ENCODE results near the gene ZNF397.
"Not testable (repeated sequence)": the region's sequence is repeated elsewhere in the genome, so short reads cannot be mapped to it uniquely, and the experiment has no call there.

Gene ZNF397

DNA sequence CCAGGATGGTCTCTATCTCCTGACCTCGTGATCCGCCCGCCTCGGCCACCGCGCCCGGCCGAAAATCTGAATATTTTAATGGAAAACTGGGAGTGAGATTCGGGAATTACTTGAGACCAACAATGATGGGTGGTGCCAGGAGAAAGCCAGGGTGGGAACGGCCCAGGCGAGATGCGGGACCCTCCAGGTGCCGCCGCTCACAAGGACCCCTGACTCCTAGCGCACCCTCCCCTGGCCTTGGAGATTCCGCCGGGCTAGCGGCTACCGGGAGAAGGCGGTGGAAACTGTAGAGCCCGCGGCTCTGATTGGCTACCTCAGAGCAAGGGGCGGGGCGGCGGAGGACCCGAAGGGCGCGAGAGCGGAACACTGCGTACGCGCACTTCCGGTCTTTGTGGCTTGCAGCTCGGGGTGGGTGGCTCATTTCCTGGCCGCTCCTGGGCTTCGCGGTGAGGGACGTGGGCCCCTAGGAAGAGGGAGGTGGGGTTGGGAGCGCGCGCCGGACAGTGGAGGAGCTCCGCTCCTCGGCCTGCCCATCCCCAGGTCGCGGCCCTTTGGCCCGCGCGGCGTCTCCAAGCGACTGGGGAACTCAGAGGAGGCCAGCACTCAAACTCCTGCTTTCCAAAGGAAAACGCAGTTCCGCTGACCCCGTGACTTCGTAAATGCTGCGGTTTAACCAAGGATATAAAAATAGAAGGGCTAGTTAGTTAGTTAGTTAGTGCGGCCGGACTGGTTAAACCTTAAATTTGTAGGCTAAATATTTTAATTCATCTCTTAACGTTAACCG lies at the start of gene ZNF397:
ZNF397 (plus strand) TSS at position 371 of the 784 bp plus-strand sequence. CDS start 1,437 bp downstream, outside the sequence.
- peak; percentile 97 for DNase-seq

DNA sequence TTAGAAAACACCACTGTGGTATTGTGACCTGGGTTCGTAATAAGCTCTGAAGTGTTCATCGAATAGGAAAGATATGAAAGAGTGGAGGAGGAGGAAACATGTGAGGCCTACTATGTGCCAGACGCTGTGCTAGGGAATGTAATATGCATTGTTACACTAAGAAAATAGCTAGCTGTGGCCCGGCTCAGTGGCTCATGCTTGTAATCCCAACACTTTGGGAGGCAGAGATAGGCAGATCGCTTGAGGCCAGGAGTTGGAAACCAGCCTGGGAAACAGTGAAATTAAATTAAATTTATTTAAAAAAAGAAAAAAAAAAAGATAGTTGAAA lies 49.2 kb upstream of the ZNF397 start:
- DNase-seq, result no peak

DNA sequence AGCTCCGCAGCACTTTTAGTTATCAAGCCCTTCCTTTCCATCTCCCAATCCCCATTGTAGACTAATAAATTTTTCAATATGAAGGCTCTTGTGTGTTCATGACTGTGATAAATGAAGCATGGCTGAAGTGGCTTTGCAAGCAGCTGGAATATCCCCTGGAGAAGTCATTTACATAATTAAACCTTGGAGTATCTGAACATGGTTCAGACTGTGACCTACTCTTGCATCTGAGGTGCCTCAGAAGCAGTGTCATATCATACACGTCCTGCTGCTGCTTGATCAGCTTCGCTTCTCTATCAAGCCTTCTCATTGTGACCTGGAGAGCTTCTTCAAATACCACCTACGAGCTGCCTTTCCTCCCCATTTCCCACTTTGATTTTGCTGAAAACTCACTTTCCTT lies 48.4 kb upstream of the ZNF397 start:
- peak; percentile 74 for DNase-seq

DNA sequence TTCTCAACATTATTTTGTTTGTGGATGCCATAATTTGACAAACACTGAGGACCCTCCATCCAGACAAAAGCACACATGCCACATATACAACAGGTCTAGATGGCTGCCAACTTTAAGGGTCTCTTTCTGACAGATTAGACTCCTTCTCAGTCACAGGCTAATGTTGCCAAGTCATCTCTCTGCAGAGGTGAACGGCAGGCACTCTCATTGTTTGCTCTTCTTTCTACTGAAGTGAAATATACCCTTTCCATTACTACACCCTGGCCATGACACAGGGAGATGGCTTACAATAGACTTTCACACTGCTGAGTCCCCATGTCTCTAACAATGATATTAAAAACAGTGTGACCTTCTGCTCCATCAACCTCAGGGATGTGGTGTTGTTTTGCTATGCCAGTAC lies 47.5 kb upstream of the ZNF397 start:
- DNase-seq, result peak; percentile 20

DNA sequence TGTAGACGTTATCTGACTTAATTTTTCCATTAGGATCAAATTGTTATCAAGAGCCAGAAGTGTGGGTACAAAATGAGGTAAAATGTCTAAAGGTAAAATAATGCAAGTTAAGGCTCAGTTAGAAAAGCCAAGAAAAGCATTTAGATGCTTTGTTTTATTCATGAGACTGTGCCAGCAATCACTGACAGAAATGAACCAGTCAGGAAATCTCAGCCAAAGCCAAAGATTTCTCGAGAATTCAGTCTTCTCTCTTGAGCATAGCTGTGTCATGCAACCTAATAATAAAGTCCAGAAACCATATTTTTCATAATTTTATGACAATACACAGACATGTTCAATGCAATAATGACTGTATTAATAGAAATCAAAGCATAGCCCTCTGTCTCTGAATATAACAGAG lies 43.5 kb upstream of the ZNF397 start:
- no peak for DNase-seq

DNA sequence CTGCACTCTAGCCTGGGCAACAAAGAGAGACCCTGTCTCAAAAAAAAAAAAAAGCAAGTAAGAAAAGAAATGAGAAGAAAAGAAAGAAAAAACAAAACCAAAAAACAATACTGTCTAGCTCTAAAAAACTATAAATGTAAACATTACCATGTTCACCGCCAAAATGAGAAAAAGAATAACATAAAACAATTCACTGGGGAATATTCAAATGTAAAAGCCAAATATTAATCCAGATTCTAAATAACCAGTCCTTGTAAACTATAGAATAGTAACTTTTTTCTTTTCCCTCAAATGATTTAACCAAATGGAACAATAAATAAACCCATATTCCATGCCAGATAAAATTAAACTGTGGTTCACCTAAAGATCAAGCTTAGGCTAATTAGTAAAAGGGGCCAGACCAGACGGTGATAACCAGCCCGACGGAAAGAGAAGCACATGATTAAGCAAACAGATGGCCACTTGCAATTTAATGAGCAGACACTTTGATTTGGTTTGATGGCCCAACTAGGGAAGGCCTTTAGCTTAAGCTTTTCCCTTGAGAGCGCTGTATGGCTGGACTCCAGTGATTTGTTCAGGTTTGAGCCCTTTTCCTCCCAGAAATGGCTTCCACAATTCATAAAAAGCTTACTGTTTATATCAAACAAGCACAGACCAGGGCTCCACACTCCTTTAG lies 39.4 kb upstream of the ZNF397 start:
- peak; percentile 25 for DNase-seq

DNA sequence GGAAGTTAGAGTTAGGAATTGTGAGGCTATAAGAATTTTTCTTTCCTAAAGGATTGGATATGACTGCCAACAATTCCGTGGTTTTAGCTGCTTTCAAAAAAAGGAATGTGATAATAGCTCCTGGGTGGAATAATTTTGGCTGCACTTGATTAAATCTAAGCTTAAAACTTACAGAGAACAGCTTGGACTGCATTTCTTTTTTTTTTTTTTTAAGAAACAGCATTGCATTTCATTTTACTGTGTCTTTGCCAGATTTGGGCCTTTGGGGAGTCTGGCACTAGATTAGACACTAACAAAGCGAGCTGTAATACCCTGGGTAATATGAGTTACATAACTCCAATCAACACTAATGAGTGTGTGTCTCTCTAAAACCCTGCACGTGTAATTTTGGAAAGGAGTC lies 37.8 kb upstream of the ZNF397 start:
- no peak for DNase-seq

DNA sequence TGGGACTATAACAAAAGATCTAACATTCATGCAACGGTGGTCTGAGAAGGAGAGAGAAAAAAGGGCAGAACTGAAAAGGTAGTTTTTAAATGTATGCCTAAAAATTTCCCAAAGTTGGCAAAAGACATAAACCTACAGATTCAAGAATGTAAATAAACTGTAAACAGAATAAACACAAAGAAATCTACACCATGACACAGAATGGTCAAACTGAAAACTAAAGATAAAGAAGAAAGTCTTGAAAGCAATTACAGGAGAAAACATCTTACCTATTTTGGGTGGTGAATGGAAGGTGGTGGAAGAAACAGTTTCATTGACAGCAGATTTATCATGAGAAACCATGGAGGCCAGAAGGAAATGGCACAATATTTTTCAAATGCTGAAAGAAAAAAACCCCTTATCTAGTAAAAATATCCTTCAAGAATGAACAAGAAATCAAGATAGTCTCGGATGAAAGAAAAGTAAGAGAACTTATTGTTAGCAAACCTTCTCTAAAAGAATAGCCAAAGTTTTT lies 35.6 kb upstream of the ZNF397 start:
- no peak for DNase-seq

DNA sequence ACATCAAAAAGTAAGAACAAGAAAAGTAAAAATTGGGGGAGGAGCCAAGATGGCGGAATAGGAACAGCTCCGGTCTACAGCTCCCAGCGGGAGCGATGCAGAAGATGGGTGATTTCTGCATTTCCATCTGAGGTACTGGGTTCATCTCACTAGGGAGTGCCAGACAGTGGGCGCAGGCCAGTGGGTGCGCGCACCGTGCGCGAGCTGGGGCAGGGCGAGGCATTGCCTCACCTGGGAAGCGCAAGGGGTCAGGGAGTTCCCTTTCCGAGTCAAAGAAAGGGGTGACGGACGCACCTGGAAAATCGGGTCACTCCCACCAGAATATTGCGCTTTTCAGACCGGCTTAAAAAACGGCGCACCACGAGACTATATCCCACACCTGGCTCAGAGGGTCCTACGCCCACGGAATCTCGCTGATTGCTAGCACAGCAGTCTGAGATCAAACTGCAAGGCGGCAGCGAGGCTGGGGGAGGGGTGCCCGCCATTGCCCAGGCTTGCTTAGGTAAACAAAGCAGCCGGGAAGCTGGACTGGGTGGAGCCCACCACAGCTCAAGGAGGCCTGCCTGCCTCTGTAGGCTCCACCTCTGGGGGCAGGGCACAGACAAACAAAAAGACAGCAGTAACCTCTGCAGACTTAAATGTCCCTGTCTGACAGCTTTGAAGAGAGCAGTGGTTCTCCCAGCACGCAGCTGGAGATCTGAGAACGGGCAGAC lies 34.9 kb upstream of the ZNF397 start:
- DNase-seq, result not testable (repeated sequence)

DNA sequence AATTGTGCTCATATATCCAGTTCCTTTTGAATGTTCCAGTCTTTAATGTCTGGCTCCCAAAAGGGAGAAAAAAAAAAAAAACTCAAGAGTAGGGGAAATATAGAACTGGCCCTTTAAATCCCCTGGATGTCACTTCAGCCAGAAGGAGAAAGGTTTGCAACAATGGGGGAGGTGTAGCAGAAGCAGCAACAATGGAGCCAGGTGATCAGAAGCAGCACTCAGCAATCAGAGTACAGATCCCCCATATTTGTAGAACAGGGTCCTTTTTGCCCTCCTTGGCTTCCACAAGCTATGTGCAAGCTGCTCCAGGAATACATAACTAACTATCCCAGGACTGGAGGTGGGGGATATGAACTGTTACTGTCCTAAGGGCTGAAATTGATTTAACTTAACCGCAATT lies 25.8 kb upstream of the ZNF397 start:
- peak; percentile 20 for DNase-seq

DNA sequence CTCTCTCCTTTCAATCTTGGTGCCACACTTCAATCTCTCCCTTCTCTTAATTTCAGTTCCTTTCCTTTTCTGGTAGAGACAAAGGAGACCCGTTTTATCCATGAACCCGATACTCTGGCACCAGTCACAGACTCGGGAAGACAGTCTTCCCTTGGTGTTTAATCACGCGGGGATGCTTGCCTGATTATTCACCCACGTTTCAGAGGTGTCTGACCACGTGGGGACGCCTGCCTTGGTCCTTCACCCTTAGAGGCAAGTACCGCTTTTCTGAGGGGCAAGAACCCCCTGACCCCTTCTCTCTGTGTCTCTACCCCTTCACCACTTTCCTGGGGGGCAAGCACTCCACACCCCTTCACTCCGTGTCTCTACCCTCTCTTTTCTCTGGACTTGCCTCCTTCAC lies 24.2 kb upstream of the ZNF397 start:
- DNase-seq, result not testable (repeated sequence)

DNA sequence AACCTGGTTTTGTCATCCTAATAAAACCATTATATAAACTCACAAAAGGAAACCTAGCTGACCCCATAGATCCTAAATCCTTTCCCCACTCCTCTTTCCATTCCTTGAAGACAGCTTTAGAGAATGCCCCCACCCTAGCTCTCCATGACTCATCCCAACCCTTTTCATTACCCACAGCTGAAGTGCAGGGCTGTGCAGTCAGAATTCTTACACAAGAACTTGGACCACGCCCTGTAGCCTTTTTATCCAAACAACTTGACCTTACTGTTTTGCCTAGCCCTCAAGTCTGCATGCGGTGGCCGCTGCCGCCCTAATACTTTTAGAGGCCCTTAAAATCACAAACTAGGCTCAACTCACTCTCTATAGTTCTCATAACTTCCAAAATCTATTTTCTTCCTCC lies 21.5 kb upstream of the ZNF397 start:
- not testable (repeated sequence) for DNase-seq

DNA sequence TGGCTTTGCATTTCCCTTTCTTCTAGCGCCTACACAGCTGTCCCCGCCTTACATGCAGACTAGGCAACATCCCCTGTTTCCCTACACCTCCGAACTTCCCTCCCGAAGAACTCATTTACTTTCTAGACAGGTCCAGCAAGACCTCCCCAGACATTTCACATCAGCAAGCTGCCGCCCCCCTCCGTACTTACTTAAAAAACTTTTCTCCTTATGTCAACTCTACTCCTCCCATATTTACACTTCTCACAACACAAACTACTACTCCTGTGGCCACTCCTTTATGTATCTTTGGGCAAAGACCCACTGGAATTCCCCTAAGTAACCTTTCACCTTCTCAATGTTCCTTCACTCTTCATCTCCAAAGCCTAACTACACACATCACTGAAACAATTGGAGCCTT lies 20.4 kb upstream of the ZNF397 start:
- no peak for DNase-seq

DNA sequence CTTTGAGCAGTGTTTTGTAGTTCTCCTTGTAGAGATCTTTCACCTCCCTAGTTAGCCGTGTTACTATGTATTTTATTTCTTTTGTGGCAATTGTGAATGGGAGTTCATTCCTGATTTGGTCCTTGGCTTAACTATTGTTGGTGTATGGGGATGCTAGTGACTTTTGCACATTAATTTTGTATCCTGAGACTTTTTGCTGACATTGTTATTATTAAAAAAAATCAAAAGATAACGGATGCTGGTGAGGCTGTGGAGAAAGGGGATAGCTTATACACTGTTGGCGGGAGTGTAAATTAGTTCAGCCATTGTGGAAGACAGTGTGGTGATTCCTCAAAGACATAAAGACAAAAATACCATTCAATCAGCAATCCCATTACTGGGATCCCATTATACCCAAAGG lies 17.0 kb upstream of the ZNF397 start:
- DNase-seq, result no peak

DNA sequence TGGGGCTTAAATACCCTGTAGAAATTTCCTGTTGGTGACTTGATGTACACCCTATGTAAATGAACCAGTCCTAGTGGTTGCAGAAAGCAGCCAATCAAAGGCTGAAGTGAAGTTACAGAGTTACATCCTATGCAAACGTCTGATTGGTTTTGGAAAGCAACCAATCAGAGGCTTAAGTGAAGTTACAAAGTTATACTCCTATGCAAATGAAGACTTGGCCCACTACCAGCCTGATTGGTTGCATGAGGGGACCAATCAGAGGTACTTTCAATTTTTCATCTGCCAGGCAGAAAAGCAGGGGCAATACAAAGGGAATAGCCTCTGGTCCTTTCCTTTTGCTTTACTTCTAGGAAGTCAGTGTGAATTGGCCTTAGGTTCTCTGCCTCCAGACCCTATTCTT lies 13.6 kb upstream of the ZNF397 start:
- DNase-seq, result no peak

DNA sequence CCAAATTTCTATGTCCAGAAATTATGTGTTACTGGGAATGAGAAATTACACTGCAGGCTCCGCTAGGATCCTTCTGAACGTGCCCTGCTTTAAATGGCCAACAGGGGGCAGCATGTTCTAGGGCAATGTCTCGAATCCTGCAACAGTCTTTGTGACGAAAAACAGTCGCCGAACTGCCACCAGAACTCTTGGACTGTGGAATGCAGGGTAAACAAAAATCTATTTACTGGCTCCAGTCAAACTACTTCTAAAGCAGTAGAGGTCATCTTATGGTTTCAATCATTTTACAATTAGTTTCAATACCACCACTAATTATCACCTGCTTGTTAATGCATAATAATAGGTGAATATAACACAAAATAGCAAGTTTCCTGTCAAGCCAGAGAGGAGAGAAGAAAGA lies 9.8 kb upstream of the ZNF397 start:
- DNase-seq, result peak; percentile 43

DNA sequence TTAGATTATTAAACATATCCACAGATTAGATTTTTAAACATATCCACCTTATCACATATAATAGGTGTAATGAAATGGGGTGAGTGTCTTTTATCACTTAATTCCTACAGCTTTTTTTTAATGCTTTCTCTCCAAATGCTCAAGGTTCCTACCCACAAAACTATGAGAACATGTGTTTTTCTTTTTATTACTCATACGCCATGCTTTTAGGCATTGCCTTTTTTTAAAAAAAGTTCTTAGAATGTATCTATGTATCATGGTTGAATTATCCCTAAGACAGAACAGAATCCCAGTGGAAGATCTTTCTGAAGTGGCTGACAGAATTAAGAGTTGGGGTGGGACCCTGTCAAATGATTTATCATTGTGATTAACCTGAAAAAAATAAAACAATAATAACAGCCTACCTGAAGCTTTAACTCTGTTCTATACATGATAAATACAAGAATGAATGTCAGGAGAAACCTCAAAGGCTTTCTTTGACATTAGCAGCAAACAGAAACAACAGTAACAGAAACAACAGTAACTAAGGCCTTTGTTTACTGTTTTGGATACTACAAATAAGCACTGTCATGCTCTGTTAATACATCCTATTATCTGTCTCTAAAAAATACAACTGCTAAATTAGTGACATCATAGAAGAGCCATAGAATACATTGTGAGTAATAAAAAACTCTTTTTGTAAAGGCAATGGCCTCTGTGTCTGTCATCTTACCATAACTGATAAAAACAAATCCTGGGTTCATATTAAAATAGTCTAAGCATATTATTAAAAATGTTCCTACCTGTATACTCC lies 4.1 kb upstream of the ZNF397 start:
- DNase-seq, result no peak

DNA sequence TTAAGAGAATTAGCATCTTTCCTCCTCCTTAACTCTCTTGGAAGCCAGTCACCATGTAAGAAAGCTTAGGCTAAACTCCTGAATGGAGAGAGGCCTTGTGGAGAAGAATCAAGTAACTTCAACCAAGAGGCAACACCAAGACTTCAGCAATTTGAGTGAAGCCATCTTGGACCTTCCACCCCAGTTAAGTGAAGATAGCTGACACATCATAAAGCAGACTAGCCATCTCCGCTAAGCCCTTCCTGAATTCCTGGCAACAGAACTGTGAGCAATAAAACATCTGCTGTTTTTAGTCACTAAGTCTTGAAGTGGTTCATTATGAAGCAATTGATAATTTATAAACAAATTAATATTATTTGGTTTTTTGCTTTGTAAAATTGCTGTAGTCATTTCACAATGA lies 1.5 kb upstream of the ZNF397 start:
- DNase-seq, result no peak

DNA sequence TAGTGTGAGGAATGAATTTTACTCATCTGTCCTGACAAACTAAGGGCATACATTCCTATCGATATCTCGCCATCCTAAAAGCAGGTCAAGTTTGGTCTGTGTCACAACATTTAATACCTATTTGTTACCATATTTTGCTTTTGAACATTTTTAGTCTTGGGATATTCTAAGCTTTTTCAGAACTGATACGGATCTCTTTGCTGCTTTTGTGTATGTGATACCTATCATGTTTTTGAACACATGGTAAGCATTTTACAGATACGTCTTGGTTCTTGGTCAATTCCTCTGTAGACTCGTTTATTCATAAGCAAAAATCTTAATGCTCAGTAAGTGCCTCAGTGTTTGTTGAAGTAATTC lies 592 bp downstream of the ZNF397 start:
- peak; percentile 37 for DNase-seq

DNA sequence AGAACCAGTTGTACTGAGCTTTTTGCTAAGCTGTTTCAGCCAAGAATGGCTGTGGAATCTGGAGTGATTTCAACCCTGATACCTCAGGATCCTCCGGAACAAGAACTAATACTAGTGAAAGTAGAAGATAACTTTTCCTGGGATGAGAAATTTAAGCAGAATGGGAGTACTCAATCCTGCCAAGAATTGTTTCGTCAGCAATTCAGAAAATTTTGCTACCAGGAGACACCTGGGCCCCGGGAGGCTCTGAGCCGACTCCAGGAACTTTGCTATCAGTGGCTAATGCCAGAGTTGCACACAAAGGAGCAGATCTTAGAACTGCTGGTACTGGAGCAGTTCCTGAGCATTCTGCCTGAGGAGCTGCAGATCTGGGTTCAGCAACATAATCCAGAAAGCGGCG lies 1.6 kb downstream of the ZNF397 start:
- no peak for DNase-seq

DNA sequence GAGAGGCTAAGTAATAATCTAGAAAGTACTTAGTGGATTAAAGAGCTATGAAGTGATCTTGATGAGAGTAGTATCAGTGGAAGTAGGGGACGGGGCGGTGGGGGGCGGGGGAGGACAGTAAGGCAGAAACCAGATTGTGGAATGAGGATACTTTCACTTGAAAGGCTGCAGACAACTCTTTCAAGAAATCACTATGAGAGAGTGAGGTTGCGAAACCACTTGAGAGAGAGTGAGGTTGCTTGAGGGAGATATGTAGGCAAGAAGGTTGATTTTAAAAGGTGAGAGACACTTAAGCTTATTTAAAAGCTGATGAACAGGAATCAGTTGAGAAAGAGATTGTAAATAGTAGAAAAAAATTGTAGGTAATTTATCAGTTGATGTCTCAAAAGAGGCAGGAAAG lies 3.8 kb downstream of the ZNF397 start:
- no peak for DNase-seq

DNA sequence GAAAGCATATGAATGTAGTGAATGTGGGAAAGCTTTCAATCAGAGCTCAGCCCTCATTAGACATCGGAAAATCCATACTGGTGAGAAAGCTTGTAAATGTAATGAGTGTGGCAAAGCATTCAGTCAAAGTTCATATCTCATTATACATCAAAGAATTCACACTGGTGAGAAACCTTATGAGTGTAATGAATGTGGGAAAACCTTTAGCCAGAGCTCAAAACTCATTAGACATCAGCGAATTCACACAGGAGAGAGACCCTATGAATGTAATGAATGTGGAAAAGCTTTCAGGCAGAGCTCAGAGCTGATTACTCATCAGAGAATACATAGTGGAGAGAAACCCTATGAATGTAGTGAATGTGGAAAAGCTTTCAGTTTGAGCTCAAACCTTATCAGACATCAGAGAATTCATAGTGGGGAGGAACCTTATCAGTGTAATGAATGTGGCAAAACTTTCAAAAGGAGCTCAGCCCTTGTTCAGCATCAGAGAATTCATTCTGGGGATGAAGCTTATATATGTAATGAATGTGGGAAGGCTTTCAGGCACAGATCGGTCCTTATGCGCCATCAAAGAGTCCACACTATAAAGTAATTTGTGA lies 5.0 kb downstream of the ZNF397 start:
- DNase-seq, result no peak

DNA sequence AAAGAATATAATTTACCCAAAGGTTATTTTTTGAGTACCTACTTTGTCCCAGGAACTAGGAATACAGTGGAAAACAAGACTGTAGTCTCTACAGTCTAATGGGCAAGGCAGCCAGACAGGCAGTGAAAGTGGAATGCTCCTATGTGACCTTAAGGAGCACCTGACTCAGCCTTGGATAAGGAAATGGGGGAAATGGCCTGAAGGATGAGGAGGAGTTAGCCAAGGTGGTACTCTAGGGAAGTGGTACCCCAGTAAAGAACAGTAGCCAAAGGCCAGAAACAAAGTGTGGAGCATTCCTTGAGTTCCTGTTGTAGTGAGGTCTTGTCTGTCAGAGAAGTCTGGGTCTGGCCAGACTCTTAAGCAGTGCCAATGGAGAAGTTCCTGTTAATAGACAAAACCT lies 6.0 kb downstream of the ZNF397 start:
- no peak for DNase-seq
